Non-pigmented ciliary epithelial cell (primary cell): Measurements from ENCODE around the gene IFNK.

Experiments used
- DNase-seq: peaks from one replicate; pipeline ENCODE4 v3.0.0-alpha.2; 2010; ENCODE audit warnings: low read depth

The IFNK gene

DNA sequence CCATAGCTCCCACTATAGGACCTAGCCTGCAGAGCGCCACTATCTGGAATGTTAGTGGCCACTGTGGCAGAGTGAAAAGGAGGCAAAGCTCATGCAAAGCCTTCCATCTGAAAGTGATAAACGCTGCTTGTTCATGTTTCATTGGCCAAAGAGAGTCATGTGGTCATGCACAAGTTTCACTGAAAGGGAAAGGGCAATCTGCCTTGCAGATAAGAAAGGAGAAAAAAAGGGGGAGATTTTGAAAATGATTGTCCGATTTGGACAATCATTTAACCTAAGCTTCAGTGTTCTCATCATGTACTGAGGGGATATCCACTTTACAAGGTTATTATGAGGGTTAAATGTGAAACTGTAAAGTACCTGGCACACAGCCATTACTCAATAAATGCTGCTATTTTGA is 14.6 kb downstream of the IFNK start:
- DNase-seq: no peak

DNA sequence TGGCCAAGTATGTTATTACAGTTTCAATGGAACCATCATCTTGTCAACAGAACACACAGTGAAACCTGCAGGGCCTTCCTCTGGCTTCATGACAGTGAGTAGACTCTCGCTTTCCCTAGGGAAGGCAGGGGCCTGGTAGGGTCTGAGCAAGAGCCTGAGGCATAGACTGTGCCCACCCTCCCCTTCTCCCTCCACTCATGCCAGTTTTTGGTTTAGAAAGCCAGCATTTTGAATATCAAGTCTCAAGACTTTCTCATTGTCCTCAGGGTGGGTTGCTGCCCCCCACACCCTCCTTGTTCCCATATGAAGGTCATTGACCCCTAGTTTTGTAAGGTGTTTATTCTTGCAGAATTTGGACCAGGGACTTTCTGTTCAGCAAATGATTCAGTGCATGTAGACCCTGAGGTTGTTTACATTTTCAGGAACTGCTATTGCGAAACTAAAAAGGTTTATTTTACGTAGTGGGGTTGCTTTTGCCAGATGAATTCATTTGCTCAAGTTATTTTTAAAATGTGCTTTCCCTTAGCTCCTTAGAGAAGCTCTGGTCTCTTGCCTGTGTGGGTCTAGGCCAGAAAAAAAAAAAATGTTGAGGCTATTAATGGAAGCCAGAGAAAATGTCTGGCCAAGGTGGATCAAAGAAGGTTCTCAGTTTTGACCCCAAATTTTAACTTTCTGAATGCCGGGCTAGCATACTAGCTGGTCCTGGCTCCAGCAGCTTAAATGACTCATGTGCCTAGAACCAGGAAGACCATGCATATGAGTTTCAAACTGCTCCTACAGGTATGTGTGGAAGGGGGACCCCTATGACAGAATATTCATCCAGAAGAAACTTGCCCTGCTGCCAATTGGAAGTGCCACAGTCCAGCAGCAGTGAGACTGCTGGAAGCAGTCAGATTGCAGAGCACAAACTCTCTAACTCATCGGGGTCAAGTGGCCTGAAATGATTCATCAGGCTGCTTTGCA is 15.7 kb downstream of the IFNK start:
- no peak for DNase-seq

DNA sequence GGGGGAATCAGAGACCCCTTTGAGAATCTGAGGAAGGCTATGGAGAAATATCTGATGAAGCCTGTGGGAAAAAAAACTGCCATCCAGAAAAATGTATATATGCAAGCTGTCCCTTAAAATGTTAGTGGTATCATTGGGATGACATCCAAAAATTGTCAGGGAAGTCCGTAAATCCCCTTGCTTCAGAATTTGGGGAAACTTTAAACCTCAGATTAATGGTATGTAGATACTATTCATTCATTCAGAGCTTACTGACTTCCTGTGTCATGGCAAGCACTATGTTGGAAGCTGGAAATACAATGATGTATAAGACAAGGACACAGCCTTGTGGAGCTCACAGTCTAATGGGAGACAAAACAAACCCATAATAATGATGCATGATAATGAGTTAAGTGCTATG is 16.4 kb downstream of the IFNK start:
- no peak for DNase-seq

DNA sequence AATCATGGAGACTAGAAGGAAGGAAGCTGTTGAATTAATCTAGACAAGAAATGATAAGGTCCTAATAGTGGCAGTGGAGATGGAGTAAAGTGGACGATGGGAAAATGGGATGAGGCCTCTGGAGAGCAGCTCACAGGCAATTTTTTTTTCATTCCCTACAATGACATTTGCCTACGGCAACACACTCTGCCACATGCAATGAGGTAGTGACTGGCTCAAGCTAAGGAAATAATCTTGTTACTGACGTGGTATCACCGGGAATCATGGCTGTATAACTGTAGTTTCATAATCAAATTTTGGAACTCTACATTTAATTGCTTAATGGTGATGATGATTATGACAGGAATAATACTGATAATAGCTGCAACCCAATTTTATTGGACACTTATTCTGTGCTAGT is 17.6 kb downstream of the IFNK start:
- DNase-seq: no peak

DNA sequence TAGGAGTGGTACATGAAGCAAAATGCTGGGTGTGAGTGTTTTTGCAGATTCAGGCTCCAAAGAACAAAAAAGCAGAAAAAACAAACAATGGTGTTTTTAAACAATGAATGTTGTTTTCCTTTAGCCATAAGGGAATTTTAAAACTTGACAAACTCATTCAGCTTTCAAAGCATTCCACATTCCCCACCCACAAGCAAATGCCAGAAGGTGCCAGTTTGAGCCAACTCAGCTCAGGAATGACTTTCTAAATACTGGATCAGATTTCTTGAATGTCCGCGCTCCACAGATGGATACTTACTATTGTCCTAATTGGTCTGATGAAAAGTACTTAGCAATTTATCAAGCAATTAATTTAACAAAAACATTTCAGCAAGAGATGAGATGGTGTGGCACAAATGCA is 18.4 kb downstream of the IFNK start:
- no peak for DNase-seq

DNA sequence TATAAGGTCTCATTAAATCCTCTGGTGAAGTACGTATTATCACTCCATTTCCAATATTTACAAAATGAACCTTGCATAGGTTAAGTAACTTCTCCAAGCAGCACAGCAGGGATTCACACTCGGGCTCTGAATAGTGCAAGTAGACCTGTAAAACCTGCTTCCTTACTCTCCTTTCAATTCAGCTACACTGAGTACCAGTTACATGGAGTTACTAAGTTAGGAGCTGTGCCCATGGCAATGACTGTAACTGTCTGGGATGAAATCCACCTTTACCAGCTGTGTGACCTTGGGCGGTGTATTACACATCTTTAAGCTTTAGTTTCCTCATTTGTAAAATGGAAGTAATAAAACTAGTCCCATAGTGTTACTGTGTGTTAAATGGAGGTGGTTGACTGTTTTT is 21.4 kb downstream of the IFNK start:
- no peak for DNase-seq

DNA sequence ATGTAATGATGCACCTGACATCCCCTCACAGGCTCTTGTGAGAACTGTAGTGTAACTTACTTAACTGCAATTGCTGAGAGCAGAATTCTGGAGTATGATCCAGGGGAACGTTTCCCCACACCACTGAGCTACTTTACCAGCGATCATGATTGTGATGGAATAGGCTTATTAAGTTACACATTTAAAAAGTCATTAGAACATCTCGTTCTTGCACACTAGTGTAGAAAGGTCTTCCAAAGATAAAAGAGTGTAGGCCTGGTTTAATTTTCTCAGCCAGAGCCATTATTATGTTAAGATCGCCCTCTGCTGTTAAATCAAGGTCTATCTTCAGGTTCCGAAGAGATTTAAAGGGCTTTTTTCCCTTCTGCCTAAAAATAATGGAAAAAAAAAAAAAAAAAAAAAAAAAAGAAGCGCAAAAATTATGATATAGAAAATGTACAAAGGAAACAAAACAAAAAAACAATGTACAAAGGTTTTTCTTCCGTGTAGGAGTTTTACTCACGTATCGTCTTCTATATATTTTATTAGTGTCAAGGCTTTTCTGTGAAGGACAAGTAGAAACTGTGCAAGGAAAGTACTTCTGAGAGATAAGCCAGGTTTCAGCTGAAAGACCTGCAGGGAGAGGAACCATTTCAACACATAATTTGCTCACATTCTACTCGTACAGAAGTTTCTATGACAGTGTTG is 24.1 kb downstream of the IFNK start:
- no peak for DNase-seq

DNA sequence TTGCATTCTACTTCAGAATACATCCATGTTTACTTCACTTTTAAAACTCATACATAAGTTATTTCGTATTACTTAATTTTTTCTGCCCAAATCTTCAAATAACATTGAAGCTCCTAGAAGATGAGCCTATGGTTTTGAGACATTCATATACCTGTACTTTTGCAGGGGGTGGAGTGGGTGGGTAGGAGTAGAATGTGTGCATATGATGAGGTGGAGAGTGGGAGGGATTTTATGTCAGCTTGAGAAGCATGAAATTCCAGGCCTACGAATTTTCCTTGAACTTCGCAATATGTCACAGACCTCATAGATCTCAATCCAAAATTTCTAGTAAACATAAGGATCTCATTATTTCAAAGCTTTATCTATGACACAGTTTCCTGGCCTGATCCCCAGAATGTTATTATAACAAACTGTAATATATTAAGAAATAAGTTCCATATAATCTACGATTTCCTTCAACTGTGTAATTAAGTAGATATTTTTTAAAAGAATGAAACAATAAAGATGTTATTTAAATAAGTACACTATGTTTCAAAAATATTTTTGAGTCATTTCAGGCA is 25.2 kb downstream of the IFNK start:
- no peak for DNase-seq

DNA sequence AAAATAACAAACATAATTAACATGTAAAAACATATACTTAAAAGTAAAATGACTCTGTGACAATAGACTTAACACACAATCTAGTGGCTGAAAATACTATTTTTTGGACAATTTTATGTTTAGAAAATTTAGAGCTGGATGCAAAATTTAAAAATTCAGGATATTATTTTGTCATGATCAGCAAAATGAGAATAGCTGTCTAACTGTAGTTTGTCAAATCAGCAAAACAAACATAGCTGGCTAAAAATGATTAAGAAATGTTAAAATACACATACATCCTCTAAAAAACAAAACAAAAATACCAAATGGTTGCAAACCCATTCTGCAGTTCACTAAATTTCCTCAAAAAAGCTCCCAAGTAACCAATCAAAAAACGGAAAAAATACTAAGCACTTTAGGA is 30.6 kb downstream of the IFNK start:
- DNase-seq: no peak

DNA sequence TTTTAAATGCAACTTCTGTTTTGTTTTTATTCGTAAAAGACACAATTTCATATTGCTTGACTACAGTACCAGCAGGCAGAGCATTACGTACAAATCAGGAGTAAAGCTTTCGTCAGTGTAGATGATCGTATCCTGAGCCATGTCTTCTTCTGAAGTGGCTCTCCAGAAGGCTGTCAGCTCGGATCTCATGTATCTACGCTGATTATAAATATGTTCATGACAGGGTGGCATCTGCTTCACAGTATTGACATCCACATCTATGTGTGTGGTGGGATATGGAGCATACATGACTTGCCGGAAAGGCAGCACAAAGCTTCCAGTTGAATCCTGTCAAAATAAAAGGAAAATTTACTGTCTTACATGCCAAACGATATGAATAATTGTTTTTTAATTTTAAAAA is 32.4 kb downstream of the IFNK start:
- no peak for DNase-seq

DNA sequence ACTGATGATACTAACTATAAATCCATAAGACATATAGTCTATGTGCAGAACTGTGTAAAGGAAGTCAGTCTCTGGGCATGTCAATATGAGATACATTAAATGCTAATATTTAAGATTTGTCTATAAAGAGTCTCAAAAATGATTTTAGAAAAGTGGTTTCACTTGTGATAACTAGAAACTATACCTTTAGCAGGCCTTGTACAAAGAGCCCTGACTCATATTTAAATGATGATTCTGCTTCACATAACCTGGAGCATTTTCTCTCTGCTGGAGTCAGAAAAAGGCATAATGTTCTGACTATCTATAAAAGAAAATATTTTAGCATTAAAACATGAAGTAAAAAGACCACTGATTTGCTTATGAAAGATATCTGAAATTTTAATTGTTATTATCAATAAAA is 34.2 kb downstream of the IFNK start:
- no peak for DNase-seq

DNA sequence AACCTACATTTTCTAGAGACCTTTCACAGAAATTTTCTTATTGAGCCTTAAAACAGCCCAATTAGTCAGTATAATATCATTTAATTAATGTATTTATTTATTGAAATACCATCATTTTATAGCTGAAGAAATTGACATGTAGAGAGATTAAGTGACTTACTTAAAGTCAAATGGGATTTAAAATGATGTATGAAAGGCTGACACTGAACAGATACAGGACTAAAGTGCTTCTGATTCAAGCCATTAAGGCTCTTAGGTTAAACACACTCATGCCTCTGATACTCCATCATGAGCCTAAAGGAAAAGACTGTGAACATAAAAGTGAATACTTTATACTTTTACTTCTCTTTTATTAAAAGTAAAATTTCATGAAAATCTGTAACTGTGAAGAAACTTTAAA is 36.4 kb downstream of the IFNK start:
- no peak for DNase-seq

DNA sequence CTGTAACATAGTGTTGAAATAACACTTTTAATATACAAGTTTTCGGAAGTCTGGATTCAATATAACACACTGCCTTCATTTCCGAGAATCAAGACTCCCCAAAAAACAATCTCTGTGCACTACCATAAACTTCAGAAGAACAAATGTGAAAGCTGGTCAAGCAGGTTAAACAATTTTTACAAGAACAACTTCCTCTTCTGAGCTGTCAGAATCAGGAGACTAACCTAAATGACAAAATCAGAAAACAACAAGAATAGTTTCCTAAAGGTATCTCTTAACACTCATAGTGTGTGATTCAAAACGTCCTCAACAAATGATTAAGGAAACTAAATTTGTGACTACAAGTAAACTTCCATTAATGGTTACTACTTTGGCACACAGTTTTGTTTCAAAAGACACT is 37.6 kb downstream of the IFNK start:
- no peak for DNase-seq

DNA sequence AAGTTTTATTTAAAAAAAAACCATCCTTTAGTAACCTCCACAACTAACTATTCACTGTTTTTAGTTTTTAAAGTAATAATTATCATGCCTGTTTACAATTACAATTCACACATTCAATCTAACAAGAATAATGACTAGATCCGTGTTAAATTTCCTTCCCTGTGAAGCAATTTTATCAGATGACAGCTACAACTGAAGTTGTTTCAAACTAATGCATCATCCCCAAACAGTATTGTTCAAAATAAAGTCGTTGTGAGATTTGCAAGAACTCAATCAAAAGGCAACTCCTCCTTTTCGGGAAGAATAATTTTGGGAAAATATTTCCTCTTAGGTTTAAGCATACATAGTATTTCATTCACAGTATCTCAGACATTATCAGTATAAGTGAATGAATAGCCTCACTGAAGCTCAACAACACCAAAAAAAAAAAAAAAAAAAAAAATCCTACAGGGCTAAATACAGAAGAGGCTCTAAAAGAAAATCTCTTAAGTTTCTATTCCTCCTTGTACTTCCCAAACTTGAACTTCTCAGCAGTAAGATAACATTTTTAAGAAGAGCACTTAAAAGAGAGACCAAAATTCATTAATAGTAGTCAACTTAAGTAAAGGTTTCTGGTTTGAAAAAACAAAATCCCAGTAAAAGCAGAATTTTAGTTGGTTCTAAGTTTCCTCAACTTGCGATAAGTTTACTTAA is 39.8 kb downstream of the IFNK start:
- DNase-seq: no peak

DNA sequence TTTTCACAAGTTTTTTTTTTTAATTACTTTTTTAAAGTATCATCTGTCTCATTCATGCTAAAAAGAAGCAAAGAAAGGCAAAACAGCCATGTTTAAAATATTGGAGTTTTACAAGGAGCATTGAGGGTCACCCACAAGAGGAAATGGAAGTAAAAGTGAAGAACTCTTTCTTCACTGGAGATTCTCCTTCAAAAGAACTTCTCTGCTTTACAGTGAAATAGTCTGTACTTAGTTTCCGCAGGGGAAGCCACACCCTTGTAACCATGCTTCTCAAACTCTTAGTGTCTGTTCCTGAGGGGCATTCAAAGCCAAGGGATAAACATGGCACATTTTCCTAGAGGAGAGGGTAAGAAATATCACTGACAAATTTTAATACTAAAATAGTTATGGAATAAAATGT is 40.6 kb downstream of the IFNK start:
- no peak for DNase-seq

DNA sequence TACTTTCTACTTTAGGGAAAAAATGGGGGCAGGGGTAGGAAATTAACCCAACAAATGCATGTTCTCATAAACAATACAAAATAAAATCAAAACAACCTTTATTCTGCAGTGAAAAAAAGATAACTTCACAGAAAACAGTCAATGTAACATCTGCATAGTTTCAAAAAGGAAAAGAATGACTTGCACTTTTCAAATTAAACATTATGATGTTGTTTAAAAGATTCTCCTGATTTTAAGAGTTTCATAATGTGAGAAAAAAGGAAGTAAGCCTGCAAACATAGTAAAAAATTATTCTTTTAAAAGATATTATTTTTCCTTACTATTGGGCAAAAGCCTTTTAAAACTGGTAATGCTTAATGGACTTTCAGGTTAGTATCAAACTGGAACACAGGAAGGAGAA is 41.6 kb downstream of the IFNK start:
- no peak for DNase-seq

DNA sequence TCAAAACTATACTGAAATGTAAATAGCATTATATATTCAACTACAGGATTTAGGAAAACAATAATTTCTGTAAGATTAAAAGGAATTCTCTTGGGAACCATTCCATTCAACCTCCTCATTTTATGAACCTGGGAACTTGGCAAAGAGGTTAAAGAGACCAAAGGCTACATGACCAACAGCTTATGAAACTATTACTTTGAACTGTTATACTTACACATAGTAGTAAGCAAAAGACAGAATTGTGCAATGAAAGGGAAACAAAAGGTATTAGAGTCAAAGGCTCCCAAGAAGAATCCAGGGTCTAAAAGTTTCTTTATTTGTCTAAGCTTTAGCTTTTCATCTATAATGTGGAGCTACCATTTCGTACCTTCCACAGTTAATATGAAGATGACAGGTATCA is 42.0 kb downstream of the IFNK start:
- DNase-seq: no peak

DNA sequence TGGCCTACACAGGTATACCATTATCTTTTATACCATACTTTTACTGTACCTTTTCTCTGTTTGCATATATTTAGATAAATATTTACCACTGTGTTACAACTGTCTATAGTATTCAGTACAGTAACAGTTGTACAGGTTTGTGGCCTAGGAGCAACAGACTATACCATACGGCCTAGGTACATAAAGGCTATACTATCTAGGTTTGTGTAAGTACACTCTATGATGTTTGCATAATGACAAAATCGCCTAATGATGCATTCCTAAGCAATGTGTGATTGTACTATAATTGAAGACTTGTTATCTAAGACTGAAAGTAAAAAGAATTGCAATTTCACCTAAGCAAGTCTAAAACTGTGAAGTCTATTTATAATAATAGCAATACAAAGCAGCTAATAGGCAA is 45.3 kb downstream of the IFNK start:
- DNase-seq: no peak

DNA sequence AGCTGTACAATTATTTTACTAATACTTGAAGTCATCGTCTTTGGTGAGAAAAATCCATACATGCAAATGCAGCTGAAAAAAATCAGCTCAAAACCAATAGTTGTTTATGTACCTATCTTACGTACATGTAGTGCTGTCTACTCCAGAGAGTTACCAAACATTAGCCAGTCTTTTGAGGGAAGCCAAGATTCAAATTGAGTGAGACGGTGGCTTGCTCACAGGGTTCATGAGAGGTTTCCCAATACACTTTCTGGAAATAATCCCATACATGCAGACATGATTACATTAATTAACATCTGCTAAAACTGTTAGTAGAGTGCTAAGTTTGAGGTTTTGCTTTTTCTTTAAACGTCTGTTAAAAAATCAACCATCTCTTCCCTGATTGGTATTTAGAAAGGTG is 46.9 kb downstream of the IFNK start:
- no peak for DNase-seq

DNA sequence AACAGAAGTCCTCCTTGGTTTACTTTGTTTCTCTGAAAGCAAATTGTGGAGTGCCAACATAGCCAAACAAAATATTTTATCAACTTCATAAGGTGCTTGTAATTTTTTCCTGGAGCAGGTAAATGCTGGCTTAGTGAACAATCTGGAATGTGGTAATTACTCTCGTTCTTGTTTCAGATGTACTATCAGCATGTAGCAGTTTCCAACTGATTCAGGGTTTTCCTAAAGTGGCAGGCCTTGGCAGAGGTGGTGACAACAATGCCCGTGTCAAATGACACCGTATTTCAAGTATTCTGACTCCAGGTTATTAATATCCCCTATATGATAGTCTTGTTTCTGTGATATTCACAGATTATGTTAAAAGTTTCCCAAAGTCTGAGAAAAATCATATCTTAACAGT is 48.0 kb downstream of the IFNK start:
- DNase-seq: no peak

DNA sequence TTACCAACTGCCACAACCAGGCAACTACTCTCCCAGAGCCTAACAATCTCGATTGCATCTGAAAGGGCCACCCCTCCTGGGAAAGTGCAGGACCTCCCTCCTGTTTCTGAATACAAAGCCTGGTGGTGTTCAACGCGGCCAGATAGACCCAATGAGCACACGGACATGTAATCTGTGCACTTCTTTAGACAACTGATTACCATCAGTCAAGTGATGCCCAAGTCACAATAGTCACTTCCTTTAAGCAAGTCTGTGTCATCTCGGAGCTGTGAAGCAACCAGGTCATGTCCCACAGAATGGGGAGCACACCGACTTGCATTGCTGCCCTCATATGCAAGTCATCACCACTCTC is 48.5 kb downstream of the IFNK start:
- no peak for DNase-seq

DNA sequence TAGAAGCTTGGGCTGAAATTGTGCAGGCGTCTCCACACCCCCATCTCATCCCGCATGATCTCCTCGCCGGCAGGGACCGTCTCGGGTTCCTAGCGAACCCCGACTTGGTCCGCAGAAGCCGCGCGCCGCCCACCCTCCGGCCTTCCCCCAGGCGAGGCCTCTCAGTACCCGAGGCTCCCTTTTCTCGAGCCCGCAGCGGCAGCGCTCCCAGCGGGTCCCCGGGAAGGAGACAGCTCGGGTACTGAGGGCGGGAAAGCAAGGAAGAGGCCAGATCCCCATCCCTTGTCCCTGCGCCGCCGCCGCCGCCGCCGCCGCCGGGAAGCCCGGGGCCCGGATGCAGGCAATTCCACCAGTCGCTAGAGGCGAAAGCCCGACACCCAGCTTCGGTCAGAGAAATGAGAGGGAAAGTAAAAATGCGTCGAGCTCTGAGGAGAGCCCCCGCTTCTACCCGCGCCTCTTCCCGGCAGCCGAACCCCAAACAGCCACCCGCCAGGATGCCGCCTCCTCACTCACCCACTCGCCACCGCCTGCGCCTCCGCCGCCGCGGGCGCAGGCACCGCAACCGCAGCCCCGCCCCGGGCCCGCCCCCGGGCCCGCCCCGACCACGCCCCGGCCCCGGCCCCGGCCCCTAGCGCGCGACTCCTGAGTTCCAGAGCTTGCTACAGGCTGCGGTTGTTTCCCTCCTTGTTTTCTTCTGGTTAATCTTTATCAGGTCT is 49.0 kb downstream of the IFNK start, which contains the start of gene C9orf72:
C9orf72 (minus strand) TSS at position 564 of the 716 bp plus-strand sequence. CDS start 6,361 bp downstream, outside the sequence.
- DNase-seq: no peak
